Anterior cingulate cortex (tissue), 58 donors: ENCODE results near the gene NEMP1.

Experiments used
- DNase-seq, 58 donors: peaks; one replicate each; lab custom pipeline; 2025; lab: John Stamatoyannopoulos, UW

NEMP1 gene

DNA sequence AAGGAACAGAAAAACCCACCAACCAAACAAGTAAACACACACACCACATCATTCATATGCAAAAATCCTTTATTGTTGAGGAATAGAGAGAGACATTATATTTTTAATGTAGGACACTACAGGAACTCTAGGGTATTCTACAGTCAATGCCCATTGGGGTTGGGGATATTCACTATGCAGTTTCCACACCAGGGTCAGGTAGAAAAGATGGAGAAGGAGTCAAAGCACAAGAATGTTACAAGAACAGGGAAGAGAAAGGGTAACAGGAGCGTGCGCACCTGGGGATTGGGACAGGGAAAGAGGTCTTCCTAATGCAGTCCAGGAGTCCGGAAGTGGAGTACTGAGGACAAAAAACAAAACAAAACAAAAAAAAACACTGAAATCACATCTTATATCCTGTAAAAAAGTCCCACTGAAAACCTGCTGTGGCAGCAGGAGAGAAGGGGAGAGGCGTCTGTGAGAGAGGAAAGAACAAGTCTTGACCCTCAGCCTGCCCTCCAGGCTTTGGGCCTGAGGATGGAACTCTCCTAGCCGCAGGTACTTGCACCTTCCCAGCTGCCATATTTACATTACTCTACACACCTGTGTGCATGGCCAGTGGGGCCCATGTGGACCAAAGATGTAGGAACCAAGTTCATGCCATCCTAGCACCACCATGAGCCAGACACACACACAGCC lies 68.5 kb downstream of the NEMP1 start:
- DNase-seq: no peak

DNA sequence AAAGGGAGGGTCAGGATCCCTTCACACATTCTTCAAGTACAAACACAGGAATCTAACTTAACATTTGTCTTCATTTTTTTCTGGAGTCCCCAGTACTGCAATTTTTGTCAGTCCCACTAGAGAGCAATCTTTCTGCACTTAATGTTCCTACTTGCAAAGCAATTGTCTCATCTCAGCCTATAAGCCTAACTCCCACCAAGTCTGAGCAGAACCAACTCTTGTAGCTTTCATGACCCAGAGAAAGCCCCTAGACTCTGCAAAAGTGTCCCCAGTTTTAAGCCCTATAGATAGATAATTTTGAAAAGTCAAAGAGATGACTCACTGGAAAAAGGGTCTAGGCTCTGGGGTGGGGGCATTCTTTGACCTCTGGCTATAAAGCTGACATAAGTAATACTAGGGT lies 70.4 kb downstream of the NEMP1 start:
- peak in 3 of 58 donors; percentile 4 to 41 (median 41) for DNase-seq

DNA sequence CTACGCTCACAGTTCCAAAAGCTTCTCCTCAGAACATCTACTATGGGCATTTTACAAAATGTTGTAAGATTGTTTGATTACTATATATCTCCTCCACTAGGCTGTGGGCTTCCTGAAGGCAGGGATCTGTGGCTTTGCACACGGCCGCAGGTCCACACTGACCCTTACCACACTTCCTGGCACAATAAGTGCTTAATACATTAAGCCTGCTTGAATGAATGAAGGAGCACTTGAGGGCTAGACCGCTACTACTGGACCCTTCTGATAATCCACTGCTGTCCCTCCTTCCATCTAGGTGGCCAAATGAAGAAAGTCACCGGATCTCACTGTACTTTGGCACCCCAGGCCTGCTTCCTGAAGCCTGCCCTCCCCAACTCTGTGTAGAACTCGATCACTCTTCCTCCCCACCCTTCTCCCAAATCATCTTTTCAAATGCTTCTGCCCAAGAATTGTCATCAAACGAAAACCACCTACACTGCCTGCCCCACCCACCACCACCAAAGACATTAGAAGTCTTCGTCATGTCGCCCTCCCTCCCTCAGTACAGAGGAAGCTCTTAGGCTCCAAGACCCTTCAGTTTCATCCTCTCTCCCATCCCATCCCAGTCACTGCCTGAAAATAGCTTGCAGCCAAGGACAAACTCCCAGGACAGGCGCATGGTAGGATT lies 71.6 kb downstream of the NEMP1 start:
- no peak for DNase-seq

DNA sequence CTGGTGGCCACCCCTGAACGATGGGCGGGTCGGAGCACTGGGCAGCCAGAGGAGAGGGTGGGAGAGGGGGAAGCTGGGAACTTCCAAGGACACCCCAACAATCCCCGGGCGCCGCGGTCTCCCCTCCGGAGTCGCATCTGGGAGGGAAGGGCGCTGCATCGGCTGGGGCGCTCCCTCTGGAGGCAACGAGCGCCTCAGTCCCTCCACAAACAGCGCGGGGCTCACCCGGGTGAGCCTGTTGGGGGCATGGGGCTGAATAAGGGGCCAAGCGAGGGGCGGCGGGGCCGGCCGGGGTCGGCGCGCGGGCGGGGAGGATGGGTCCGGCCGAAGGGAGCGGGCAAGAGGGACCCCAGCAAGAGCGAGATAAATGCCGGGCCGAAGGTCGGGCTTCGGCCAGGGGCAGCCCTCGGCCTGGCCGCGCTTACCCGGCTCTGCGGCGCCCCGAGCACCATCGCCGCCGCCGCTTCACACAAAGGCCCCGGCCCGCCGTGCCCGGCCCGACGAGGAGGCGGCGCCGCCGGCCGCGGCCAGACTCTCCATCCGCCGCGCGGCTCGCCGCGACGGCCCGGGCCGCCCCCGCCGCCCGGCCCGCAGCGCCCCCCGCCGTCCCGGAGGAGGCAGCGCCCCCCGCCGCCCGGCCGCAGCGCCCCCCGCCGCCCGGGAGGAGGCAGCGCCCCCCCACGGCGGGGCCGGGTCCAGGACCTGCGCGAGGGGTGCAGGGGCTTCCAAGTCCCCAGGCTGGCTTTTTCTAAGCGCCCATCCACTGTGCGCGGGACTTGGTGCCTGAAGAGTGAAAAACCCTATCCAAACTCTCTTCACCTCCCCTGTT lies 72.4 kb downstream of the NEMP1 start, which contains the start of gene ZBTB39:
Gene ZBTB39 (minus strand): TSS at position 567 of the 829 bp plus-strand sequence. CDS start 1,629 bp downstream, outside the sequence.
- peak in 44 of 58 donors; percentile 5 to 69 (median 44) for DNase-seq
